GM12878 (cell line): ENCODE measurements around the gene POLR3K.

Experiments
- ASH2L ChIP-seq: fragments of 300-600, 200-600 bp; sonication (generic); IDR thresholded peaks from 2 replicates; pipeline ENCODE4 v1.6.1; 2017; ENCODE audit warnings: low read depth, mild to moderate bottlenecking, borderline replicate concordance
- BACH1 ChIP-seq: fragments of 450-650 bp; IDR thresholded peaks from 2 replicates; pipeline ENCODE4 v1.6.1; 2017; ENCODE audit warnings: mild to moderate bottlenecking, borderline replicate concordance
- CEBPB ChIP-seq, 2 experiments: fragments of 150-350 bp in 1 of 2; IDR thresholded peaks; 2 replicates each; pipeline ENCODE4 v1.6.1; 2012 to 2014; ENCODE audit warnings: low read depth in 2 of 2, low read length in 2 of 2, borderline replicate concordance in 1 of 2, inconsistent platforms in 1 of 2
- CHD4 ChIP-seq: fragments of 200-600 bp; sonication (generic); IDR thresholded peaks from 2 replicates; pipeline ENCODE4 v1.6.1; 2016; ENCODE audit warnings: mild to moderate bottlenecking
- EGR1 ChIP-seq, 2 experiments: IDR thresholded peaks; 1 replicate in 1 of 2; 2 replicates in 1 of 2; pipeline ENCODE4 v1.6.1; 2011 to 2012; ENCODE audit warnings: low read depth in 2 of 2, low read length in 2 of 2, borderline replicate concordance in 1 of 2, mild to moderate bottlenecking in 1 of 2, moderate library complexity in 1 of 2
- ETV6 ChIP-seq, 2 experiments: fragments of 450-650 bp in 1 of 2; IDR thresholded peaks in 1 of 2; conservative IDR thresholded peaks in 1 of 2; 2 replicates each; pipeline ENCODE4 v1.6.1; 2014; ENCODE audit warnings: antibody characterized with exemption in 1 of 2, borderline replicate concordance in 1 of 2, low read depth in 1 of 2, mild to moderate bottlenecking in 1 of 2, moderate library complexity in 1 of 2
- FOS ChIP-seq: IDR thresholded peaks from 3 replicates; pipeline ENCODE4 v1.6.1; 2011; ENCODE audit warnings: borderline replicate concordance; ENCODE audit not compliant: insufficient read length; ENCODE audit errors: extremely low read depth
- HDGF ChIP-seq: fragments of 450-650 bp; IDR thresholded peaks from 2 replicates; pipeline ENCODE4 v1.6.1; 2016; ENCODE audit warnings: antibody characterized with exemption
- KDM1A ChIP-seq: fragments of 200-600 bp; sonication (generic); IDR thresholded peaks from 2 replicates; pipeline ENCODE4 v1.6.1; 2016; ENCODE audit warnings: borderline replicate concordance
- POLR2A ChIP-seq: IDR thresholded peaks from 2 replicates; pipeline ENCODE4 v1.6.1; 2011; ENCODE audit warnings: low read depth, mild to moderate bottlenecking, low read length
- POLR2AphosphoS5 ChIP-seq: IDR thresholded peaks from 2 replicates; pipeline ENCODE4 v1.6.1; 2011; ENCODE audit warnings: mild to moderate bottlenecking, low read length, inconsistent platforms
- SREBF2 ChIP-seq: IDR thresholded peaks from 2 replicates; pipeline ENCODE4 v1.6.1; 2012; ENCODE audit warnings: mild to moderate bottlenecking, low read length
- ZBED1 ChIP-seq: IDR thresholded peaks from 2 replicates; pipeline ENCODE4 v1.6.1; 2016; ENCODE audit warnings: borderline replicate concordance
- TF ChIP-seq, protein P1 (sequence below), 3 experiments: IDR thresholded peaks in 2 of 3; conservative IDR thresholded peaks in 1 of 3; 2 replicates each; pipeline ENCODE4 v1.5.1; 2011; ENCODE audit warnings: low read depth in 3 of 3, low read length in 3 of 3, mild to moderate bottlenecking in 3 of 3, control low read depth in 2 of 3, moderate library complexity in 2 of 3, inconsistent platforms in 1 of 3, mixed read lengths in 1 of 3; ENCODE audit not compliant: control insufficient read depth in 2 of 3, insufficient read depth in 1 of 3; ENCODE audit errors: extremely low read depth in 1 of 3

DNA sequence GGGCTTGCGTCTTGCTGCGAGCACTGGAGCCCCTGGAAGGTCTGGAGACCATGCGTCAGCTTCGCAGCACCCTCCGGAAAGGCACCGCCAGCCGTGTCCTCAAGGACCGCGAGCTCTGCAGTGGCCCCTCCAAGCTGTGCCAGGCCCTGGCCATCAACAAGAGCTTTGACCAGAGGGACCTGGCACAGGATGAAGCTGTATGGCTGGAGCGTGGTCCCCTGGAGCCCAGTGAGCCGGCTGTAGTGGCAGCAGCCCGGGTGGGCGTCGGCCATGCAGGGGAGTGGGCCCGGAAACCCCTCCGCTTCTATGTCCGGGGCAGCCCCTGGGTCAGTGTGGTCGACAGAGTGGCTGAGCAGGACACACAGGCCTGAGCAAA lies 32.0 kb upstream of the POLR3K start:
- TF ChIP-seq ASH2L (no peak), POLR2A (no peak), ZBED1 (no peak), POLR2AphosphoS5 (no peak), KDM1A (no peak), BACH1 (no peak), EGR1 (IDR thresholded peaks at IDR 0.05; ENCODE audit: borderline replicate concordance in 1 of 2, low read depth in 2 of 2, low read length in 2 of 2) (no peak), SREBF2 (no peak), HDGF (no peak), CEBPB (IDR thresholded peaks at IDR 0.05; ENCODE audit: borderline replicate concordance in 1 of 2, low read depth in 2 of 2, low read length in 2 of 2) (no peak), CHD4 (no peak), ETV6 (conservative IDR thresholded peaks at IDR 0.05 in 1 of 2, IDR thresholded peaks at IDR 0.05 in 1 of 2; ENCODE audit: borderline replicate concordance in 1 of 2, low read depth in 1 of 2) (no peak), FOS (no peak)
- TF ChIP-seq, protein P1, sequence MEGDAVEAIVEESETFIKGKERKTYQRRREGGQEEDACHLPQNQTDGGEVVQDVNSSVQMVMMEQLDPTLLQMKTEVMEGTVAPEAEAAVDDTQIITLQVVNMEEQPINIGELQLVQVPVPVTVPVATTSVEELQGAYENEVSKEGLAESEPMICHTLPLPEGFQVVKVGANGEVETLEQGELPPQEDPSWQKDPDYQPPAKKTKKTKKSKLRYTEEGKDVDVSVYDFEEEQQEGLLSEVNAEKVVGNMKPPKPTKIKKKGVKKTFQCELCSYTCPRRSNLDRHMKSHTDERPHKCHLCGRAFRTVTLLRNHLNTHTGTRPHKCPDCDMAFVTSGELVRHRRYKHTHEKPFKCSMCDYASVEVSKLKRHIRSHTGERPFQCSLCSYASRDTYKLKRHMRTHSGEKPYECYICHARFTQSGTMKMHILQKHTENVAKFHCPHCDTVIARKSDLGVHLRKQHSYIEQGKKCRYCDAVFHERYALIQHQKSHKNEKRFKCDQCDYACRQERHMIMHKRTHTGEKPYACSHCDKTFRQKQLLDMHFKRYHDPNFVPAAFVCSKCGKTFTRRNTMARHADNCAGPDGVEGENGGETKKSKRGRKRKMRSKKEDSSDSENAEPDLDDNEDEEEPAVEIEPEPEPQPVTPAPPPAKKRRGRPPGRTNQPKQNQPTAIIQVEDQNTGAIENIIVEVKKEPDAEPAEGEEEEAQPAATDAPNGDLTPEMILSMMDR (IDR thresholded peaks at IDR 0.05 in 2 of 3, conservative IDR thresholded peaks at IDR 0.05 in 1 of 3; ENCODE audit: control insufficient read depth in 2 of 3, extremely low read depth in 1 of 3, insufficient read depth in 1 of 3, low read depth in 3 of 3, low read length in 3 of 3) = no peak
